Superior temporal gyrus (tissue), 1 donor: ENCODE results near the gene IGFL4.

Source experiments
- DNase-seq: peaks from one replicate; pipeline ENCODE4 v3.0.0-alpha.2; 2016; ENCODE audit errors: extremely low spot score

IGFL4 gene

DNA sequence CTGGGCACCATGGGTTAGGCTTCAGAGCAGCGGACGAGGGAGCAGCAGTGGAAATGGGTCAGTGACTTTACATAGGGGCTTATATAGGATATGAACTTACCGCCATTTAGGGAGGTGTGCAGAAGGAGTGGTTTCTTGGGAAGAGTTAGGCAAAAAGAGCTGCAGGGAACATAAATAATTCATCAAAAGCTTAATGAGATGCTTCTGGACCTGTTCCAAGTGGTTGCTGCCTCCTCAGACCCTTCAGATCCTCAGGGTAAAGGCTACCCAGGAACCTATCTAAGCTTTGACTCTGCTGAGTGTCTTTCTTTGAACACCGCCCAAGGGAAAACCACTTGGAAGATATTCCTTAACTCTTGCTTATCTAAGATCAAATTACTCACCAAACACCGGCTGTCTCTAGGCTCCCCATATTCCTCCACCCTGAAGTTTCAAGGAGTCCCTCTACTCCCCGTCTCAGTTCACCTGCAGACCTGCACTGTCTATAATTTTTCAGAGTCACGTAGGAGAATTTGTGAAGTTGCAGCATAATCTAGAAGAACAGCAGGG lies at the start of gene IGFL4:
IGFL4 (minus strand) TSS at position 51 of the 549 bp plus-strand sequence; CDS start at position 11, 40 bp downstream.
- DNase-seq, result no peak

GRCh38 chr19:46090444-46090843 lies 49.6 kb upstream of the IGFL4 start:
- DNase-seq, result no peak

DNA sequence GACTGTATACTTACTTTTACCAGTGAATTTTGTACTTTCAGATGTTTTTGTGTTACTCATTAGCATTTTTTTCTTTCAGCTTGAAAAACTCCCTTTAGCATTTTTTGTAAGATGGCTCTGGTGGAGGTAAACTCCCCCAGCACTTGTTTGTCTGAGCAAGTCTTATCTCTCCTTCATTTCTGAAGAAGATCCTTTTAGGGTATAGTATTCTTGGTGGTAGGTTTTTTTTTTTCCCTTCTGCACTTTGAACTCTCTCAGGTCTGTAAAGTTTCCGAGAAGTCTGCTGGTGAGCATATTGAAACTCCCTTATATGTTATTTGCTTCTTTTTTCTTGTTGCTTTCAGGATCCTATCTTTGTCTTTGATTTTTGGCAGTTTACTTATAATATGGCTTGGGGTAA lies 48.6 kb upstream of the IGFL4 start:
- no peak for DNase-seq

DNA sequence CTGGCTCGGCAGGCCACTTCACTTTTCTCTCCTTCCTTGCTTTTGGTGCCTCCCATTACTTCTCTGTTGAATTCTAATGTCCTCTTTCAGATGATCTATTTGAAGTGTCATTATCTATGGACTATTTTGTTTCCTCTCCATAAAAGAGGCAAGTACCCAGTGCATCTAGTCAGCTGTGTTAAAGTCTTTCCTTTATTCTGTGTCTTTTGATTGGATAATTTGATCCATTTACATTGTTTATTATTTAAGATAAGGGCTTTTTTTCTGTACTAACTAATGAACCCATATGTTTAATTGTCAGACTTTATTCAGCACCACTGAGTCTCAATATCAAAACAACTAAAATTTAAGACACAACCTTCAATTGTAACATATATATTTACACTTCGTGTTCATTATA lies 47.3 kb upstream of the IGFL4 start:
- no peak for DNase-seq

DNA sequence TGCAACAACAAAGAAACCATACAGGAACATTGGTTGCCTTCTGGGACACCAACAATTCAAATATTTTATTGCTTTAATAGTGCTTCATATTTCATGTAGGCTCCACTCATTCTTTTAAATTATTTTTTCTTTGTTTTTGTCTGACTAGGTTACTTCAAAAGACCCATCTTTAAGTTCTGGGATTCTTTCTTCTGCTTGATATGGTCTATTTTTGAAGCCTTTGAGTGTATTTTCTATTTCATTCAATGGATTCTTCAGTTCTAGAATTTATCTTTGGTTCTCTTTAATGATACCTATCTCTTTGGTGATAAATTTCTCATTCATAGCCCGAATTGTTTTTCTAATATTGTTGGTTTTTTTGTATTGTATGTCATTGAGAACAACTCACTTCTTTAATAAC lies 45.1 kb upstream of the IGFL4 start:
- DNase-seq, result no peak

- no peak for DNase-seq
These were observed 41.9 kb upstream of the IGFL4 start for GRCh38 chr19:46082728-46083050.

GRCh38 chr19:46081928-46082727 lies 41.3 kb upstream of the IGFL4 start:
- peak; percentile 66 for DNase-seq

DNA sequence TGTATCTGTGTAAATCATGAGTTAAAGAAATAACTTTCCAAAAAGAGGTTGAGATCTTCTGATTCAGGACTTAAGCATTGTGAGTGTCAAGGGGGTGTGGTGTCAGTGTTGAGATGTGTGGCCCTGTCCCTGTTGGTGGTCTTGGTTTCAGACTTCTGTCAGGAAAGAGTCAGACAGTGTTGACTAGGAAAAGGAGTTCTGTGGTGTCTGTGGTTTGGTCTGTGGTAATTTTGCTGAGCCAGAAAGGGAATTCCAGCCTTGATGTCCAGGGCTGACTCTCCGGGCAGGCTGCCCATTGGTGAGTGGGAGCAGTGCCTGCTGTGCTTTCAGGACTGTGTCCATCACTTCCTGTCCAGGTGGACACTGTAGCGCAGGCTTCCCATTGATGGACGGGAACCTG lies 39.8 kb upstream of the IGFL4 start:
- DNase-seq, result no peak

- DNase-seq, result no peak
These were observed 38.8 kb upstream of the IGFL4 start for GRCh38 chr19:46079576-46079975.

DNA sequence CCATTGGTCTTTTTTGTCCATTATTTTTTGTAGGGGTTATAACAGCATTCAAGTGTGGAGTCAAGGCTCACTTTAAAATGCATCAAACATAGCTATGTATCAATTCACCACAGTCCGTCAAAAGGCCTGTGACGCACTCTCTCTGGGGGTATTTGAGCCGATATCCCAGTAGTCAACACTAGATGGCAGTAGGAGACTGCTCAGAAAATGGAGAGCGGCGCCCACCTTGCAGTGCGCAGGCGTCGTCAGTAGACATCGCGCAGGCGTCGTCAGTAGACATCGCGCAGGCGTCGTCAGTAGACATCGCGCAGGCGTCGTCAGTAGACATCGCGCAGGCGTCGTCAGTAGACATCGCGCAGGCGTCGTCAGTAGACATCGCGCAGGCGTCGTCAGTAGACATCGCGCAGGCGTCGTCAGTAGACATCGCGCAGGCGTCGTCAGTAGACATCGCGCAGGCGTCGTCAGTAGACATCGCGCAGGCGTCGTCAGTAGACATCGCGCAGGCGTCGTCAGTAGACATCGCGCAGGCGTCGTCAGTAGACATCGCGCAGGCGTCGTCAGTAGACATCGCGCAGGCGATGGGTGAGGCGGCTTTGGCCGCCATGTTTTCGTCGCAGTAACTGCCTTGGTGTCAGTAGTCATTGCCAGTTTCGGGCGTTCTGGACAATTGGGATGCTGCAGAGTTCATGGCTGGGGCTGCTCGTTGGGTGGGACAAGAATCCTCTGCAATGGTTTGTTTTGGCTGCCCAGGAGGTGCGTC lies 38.0 kb upstream of the IGFL4 start:
- DNase-seq, result peak; percentile 85

- DNase-seq, result no peak
These were observed 37.0 kb upstream of the IGFL4 start for GRCh38 chr19:46077815-46078167.

- DNase-seq, result peak; percentile 96
These were observed 36.4 kb upstream of the IGFL4 start for GRCh38 chr19:46076951-46077814.

GRCh38 chr19:46076031-46076880 lies 35.5 kb upstream of the IGFL4 start:
- no peak for DNase-seq

GRCh38 chr19:46073268-46073922 lies 32.6 kb upstream of the IGFL4 start:
- DNase-seq, result no peak

- DNase-seq, result peak; percentile 60
These were observed 29.1 kb upstream of the IGFL4 start for GRCh38 chr19:46069806-46070341.

GRCh38 chr19:46068345-46069258 lies 27.8 kb upstream of the IGFL4 start:
- DNase-seq, result no peak

DNA sequence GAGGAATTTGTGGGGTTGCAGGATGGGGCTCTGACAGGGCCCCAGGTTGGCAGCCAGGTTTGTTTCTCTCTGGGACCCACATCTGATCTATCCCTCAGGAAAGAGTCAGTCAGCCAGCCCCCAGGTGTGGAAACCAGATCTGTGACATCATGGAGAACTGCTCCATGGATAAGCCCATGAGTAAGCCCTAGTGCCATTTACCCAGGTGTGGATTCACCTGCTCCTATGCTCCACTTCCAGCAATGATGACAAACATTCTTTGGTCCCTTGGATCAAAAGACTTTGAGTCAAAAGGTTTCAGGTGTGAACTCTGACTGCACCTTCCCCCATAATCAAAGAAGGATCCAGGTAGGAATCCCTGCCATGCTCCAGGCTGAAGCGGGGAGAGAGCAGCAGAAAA lies 26.9 kb upstream of the IGFL4 start:
- no peak for DNase-seq

DNA sequence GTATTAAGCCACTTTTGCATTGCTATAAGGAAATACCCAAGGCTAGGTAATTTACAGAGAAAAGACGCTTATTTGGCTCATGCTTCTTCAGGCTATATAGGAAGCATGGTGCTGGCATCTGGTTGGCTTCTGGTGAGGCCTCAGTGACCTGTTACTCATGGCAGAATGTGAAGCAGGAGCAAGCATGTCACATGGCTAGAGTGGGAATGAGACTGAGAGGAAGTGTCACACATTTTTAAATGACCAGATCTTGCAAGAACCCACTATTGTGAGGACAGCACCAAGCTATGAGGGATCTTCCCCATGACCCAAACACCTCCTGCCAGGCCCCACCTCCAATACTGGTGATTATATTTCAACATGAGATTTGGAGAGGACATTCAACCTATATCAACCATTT lies 25.7 kb upstream of the IGFL4 start:
- DNase-seq, result no peak

DNA sequence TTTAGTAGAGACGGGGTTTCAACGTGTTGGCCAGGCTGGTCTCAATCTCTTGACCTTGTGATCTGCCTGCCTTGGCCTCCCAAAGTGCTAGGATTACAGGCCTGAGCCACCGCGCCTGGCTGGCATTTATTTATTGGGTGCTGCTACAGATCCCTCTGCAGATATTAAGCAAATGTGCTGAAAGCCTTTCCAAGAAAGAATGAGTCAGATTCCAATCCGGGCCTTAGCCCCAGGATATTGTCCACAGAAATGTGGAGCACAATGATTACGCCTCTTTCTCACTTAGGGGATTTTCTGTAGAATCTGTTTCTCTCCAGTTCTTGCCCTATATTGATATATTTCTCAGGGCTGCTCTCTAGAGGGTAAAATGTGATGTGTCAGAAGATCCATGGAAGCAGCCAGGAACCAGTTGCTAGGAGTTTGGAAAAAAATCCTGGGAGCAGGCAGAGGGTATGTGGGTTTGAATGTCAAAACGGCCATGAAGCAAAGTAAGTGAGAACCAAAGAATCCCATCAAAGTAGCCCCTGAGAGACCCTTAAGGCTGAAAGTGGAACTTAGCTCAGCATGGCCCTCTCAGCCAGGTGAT lies 24.8 kb upstream of the IGFL4 start:
- DNase-seq, result no peak
